Stimulated activated CD4-positive, alpha-beta T cell treated with anti-CD3 and anti-CD28 coated beads, Interleukin-2, amount 100 ng/mL, for 24 hours (primary cell): ENCODE measurements around the gene CNGA2.
A peak's percentile ranks its signal among the peaks of the same experiment; 100 is the strongest.

Experiments
- DNase-seq, 2 donors: peaks; one replicate each; pipeline ENCODE4 v3.0.0-alpha.2; 2020

The CNGA2 gene

DNA sequence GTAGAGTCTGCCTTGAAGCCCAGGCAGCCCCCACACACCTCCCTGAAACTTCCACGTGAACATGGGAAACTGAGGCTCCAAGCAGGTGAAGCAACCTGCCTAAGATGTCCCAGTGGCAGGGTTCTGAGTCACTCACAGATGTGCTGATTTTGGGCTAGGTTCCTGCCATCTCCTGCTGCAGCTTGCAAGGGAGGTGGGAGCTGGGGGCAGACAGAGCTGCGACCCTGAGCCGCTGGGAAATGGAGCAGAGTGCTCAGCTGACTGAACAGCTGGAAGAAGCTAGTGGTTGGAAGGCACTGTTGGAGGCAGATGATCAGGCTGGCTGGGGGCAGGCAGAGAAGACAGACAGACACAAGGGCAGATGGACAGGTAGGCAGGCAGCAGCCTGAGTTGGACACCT lies 22.3 kb upstream of the CNGA2 start:
- DNase-seq: no peak

GRCh38 chrX:151713849-151714248 lies 20.7 kb upstream of the CNGA2 start:
- peak; percentile 16 to 20 for DNase-seq

GRCh38 chrX:151714362-151714761 lies 20.2 kb upstream of the CNGA2 start:
- DNase-seq: no peak

GRCh38 chrX:151715752-151716151 lies 18.8 kb upstream of the CNGA2 start, which contains the start of gene FATE1:
Gene FATE1 (plus strand): TSS chrX:151716035. CDS start chrX:151716120, 85 bp downstream.
- DNase-seq: no peak

GRCh38 chrX:151722241-151722846 lies 12.2 kb upstream of the CNGA2 start:
- DNase-seq: no peak

- DNase-seq: no peak
Measured at GRCh38 chrX:151723156-151723760, 11.3 kb upstream of the CNGA2 start.

GRCh38 chrX:151724563-151725337 lies 9.8 kb upstream of the CNGA2 start:
- no peak for DNase-seq

DNA sequence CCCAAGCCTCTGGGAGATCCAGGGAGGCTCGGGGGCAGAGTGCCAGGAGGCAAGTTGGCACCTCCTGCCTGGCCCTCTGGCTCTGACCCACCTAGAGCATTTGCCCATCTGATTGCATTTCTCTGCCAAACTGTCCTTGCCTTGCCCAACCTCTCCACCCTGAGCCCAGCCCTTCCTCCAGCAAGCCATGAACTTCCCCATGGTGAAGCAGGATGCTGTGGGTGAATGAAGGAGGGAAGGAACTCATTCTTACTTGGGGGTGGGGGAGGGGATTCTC lies 9.3 kb upstream of the CNGA2 start:
- DNase-seq: no peak

DNA sequence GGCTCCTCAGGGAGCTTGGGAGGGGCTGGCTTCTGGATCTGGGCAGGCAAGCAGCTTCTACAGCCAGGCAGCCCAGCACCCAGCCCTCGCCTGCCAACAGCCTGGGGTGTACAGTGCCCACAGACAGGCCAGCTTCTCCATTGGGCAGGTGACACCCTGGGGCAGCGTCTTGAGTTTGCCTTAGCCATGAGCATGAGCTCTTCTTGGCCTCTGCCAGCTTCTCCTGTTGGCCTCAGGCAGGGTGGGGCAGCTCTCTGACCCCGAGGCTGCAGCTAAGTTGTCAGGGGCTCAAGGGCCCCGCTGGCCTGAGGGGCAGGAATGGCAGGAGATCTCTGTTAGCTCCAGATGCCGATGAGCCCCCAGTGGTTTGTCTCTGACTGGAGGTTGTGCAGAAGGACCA lies 7.8 kb upstream of the CNGA2 start:
- no peak for DNase-seq

DNA sequence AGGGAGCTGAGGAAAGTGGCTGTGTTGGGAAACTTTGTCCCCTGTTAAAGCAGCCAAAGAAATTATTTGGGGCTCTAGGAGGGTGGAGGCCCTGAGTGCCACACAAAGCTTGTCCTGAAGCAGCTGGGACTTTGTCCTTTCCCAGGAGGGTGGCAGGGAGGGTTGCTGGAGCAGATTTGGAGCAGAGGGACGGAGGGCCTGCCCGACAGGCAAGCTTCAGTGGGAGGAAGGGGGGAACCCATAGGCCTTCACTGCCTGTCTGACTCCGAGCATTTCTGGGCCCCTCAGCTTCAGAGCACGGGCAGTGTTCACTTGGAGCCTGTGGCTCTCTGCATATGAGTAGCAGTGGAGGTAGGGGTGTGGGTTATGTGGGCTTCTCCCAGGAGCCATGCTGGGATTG lies 7.2 kb upstream of the CNGA2 start:
- DNase-seq: no peak

- no peak for DNase-seq
Measured at GRCh38 chrX:151729056-151729725, 5.4 kb upstream of the CNGA2 start.

- no peak for DNase-seq
Measured at GRCh38 chrX:151735219-151735618, 673 bp downstream of the CNGA2 start.

DNA sequence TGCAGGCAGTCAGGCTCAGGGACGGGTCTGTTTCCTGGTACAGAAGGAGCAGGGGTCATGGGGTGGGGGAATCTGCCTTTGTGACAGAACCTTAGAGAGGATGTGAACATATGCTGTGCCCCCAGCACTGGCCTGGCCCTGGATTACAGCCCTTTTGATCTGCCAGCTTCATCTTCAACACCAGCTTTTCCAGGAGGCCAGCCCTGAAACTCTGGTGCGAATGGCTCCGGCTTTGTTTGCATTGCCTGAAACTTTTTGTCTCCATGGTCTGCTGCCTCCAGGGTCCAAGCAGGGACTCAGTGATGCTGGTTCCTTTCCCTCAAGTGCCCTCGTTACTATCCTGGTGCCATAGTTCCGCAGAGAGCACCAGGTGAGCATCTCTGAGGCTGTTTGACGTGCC lies 2.1 kb downstream of the CNGA2 start:
- no peak for DNase-seq

DNA sequence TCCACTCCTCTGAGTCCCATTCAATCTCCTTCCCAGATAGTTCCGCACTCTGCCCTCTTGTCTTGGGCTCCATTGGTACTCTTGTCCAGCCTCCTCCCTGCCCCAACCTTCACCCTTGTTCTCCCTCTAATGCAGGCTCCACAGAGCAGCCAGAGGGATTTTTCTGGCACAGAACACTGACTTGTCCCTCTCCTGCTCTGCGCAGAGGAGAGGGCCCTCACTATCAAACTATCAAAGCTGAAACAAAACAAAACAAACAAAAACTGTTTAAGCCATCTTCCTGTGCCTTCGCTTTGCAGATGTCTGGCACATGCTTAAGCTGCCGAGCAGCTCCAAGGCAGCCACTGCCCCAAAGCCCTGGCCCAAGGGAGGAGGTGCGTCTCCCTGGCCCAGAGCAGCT lies 2.9 kb downstream of the CNGA2 start:
- DNase-seq: no peak

- DNase-seq: no peak
Measured at GRCh38 chrX:151738751-151739150, 4.2 kb downstream of the CNGA2 start.

GRCh38 chrX:151741606-151742005 lies 7.1 kb downstream of the CNGA2 start:
- no peak for DNase-seq

- no peak for DNase-seq
Measured at GRCh38 chrX:151742311-151742710, 7.8 kb downstream of the CNGA2 start.

- DNase-seq: no peak
Measured at GRCh38 chrX:151743651-151744470, 9.3 kb downstream of the CNGA2 start.

DNA sequence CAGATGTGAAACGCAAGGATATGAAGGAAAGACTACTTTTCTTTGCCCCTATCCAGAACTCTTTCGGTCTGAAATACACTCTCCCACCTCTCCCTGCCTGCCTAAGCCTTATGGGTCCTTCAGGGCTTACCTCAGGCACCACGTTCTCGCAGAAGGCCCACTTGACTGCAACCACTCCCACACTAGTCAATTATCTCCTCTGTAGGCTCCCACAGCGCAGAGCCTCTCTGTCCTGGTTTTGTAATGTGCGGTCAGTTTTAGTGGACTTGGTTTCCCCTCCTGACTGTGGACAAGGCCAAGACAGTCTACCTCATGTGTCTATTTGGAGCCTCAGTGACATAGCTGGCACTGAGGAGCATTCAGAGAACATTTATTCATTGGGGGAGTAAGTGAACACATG lies 11.1 kb downstream of the CNGA2 start:
- DNase-seq: no peak

DNA sequence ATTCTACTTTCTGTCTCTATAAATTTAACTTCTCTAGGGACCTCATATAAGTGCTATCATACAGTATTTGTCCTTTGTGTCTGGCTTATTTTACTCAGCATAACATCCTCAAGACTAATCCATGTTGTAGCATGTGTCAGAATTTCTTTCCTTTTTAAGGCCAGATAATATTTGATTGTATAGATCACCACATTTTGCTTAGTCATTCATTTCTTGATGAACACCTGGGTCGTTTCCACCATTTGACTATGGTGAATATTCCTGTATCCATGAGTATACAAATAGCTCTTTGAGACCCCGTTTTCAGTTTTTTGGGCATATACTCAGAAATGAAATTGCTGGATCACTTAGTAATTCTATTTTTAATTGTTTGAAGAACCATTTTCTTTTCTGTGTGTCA lies 12.0 kb downstream of the CNGA2 start:
- DNase-seq: no peak

GRCh38 chrX:151750511-151750910 lies 16.0 kb downstream of the CNGA2 start:
- no peak for DNase-seq

DNA sequence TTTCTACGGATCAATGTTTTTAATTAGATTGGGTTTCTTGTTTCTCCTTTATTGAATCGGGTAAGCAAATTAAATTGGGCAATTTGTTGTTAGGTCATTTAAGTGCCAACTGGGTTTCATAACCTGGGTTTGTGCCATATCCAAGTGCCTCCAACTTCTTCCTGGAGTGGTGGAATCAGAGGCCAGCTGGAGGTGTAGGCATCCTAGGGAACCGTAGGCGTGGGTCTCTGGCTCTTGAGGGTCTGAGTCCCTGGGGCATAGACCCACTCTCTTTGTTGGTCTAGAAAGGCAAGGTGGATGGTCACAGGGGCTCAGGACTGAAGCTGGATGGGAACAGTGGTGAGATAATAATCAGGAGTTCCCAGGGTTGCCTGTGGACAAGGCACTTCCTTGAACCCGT lies 18.3 kb downstream of the CNGA2 start:
- DNase-seq: no peak
